AML-193 (cell line): ENCODE data around the gene RFX2.
"Not testable (repeated sequence)": the region's sequence is repeated elsewhere in the genome, so short reads cannot be mapped to it uniquely, and the experiment has no call there.

Experiments used
- DNase-seq, 2 experiments: peaks; one replicate each; lab custom pipeline; 2025; lab: John Stamatoyannopoulos, UW

The RFX2 gene

GRCh38 chr19:6012426-6013170 is 97.7 kb downstream of the RFX2 start:
- no peak for DNase-seq

GRCh38 chr19:6011794-6012193 is 98.5 kb downstream of the RFX2 start:
- no peak for DNase-seq

DNA sequence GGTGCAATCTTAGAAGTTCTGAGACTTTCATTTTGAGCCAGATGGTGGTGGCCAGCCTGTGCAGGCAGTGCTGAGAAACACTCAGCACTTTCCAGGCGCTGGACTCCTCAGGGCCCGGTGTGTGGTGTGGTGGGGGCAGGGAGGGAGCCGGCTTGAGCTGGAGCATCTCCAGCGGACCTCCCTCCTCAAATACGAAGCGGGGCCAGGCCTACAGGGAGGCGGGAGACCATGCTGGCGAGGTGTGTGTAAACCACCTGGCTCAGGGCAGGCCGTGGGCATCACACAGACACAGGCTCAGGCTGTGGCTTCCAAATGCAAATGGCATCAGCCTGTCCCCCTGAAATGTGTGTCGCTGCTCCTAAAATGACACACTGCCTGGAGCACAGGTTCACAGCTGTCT is 99.1 kb downstream of the RFX2 start:
- no peak for DNase-seq

DNA sequence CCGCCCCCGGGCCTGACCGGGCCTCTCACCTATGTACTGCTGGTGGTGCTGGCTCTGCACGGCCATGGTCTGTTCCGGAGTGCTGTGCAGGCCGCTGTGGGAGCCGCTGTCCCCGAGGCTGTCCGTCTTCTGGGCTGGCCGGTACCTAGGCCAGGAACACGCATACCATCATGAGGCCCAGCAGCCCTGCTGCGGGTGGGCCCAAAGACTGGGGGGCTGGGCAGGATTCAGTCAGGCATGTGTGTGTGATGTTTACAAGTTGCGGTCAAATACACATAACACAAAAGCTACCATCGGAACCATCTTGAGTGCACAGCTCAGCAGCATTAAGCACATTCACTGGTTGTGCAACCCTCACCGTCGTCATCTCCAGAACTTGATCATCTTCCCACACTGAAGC is 100.2 kb downstream of the RFX2 start:
- no peak for DNase-seq

GRCh38 chr19:6007866-6008265 is 102.4 kb downstream of the RFX2 start:
- DNase-seq, result no peak

- no peak for DNase-seq
Observed at GRCh38 chr19:6006896-6007295, 103.4 kb downstream of the RFX2 start.

- not testable (repeated sequence) for DNase-seq
Observed at GRCh38 chr19:6006070-6006446, 104.2 kb downstream of the RFX2 start.

DNA sequence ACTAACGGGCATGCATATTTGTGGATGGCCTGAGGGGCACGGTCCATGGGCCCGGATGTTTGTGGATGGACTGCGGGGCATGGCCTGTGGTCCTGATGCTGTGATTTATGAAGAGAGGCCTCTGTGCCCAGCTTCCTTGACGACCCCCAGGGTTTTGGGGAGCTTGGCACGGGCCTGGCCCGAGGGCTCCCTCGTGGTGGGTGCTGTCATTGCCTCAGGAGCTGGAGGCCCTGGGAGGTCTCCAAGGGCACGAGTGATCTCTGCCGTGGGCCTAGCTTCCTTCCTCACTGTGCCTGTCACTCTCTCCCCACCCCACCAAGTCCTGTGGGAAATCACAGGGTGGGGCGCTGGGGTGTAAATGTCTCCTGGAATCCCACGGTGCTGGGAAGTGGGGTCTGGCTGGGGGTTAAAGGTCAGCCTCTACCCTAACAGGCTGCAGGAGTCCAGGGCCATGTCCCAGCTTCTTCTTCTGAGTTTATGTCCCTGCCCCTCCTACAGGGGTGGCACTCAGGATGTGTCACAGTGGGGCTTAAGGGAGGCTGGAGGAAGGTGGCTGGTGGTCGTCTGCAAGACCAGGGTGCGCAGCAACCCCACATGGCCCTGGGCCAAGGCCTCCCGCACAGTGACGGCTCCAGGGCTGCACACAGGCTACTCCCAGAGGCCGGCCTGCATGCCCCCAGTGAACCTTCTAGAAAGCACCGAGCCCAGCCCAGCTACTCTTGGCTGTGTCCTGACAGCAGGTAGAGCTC is 104.8 kb downstream of the RFX2 start:
- DNase-seq, result no peak

DNA sequence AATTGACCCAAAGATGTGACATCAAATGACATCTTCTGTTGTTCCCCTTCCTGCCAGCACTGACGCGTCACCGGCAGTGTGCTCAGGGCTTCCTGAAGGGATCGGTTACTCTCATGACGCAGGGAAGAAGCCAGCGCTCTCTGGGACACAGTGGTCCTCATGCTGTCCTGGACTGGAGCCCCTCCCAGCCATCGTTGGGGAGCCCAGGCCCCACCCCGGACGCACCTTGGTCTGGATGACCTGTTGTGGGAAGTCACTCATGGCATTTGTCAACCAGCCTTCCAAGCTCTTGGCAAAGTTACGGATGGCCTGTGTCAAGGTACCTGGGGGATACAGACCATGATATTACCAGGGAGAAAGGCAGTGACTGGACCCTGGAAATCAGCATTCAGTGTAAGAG is 106.3 kb downstream of the RFX2 start:
- no peak for DNase-seq

DNA sequence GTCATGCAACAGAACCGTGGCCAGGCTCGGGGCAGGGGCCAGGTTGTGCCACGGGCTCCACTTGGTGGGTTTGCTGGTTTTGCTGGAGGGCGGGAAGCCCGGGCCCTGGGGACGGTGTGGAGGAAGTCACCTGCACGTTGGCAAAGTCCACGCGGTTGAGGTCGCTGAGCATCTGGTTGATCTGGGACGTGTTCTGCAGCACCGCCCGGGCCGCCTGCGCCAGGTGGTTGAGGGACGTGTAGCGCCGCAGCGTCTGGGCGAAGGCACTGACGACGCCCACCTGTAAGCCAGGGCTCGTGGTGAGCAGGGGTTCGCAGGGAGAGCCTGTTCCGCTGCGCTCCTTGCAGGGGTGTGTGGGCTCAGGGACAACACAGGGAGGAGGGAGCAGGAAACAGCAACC is 107.7 kb downstream of the RFX2 start:
- DNase-seq, result no peak

DNA sequence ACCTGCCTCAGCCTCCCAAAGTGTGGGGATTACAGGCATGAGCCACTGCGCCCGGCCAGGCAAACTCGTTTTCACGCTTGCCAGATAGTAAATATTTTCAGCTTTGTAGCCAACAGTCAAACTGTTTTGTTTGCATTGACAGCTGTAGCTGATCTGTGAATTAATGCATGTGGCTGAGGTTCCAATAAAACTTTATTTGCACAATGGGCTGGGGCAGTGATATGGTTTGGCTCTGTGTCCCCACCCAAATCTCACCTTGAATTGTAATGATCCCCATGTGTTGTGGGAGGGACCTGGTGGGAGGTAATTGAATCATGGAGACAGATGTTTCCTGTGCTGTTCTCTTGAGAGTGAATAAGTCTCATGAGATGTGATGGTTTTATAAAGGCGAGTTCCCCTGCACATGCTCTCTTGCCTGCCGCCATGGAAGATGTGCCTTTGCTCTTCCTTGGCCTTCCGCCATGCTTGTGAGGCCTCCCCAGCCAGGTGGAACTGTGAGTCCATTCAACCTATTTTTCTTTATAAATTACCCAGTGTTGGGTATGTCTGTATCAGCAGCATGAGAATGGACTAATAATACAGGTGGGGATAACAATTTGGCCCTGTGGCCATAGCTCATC is 110.0 kb downstream of the RFX2 start:
- DNase-seq, result no peak

DNA sequence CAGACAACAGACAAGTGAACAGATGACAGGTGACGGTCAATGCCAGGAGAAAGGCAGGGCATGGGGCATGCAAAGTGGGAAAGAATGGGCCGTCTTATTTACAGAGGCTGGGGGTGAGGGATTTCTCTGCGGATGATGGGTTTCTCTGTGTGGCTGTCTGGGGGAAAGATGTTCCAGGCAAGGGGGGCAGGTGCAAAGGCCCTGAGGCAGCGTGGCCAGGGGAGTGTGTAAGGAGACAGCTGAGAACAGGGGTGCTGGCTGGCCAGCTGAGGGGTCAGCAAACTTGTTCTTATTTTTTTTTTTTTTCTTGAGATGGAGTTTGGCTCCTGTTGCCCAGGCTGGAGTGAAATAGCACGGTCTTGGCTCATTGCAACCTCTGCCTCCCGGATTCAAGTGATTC is 110.6 kb downstream of the RFX2 start:
- no peak for DNase-seq

DNA sequence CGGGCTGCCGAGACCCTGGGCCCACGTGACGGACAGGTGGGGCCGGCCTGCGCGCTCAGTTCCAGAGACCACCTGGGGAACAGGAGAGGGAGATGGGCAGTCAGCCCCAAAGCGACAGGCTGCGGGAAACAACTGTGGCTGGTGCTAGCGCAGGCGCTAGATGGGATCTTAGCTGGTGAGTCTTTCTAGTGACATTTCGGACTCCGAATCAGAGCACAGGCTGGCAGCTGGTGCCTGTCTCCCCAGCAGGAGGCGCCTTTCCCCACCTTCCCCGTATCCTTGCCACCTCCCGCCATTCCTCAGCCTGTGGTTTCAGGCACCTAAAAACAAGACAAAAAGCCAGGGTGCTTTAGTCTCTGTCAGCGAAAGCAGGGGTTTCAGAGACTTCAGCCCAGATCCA is 112.9 kb downstream of the RFX2 start:
- DNase-seq, result no peak

- DNase-seq, result no peak
Observed at GRCh38 chr19:5996623-5997320, 113.5 kb downstream of the RFX2 start.

DNA sequence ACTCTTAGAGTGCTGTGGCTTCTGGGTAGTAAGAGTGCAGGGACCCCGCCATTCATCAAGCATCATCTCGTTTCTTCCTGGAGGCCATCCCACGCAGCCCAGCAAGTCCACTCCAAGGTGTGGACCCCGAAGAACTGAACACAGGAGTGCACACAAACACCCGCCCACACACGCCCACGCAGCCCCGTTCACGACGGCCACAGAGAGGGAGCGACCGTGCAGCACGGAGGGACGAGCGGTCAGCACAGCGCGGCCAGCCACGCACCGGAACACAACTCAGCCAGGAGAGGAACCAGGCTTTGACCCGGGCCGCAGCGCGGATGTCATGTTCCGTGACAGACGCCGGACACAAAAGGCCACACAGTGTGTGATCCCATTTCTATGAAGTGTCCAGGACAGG is 114.2 kb downstream of the RFX2 start:
- DNase-seq, result no peak

DNA sequence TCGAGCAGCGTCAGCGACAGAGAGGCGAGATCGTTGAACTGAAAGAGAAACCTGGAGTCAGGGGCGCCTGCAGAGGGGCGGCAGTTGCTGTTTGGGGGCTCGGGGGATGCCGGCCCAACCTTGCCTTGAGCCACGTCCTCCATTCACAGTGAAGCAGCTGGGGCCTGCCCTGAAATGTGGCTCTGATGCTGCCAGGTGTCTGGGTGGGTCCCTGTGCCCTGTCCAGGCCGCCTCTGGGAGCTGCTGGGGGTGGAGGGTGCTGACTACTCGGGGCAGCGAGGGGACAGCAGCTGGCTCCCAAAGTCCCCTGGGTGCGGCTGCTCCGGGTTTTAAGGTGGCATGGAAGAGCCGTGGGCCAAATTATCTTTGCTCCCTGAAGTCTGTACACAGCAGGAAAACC is 114.7 kb downstream of the RFX2 start:
- no peak for DNase-seq

- DNase-seq, result no peak
Observed at GRCh38 chr19:5994405-5995165, 115.7 kb downstream of the RFX2 start.

GRCh38 chr19:5993648-5994358 is 116.5 kb downstream of the RFX2 start:
- no peak for DNase-seq

DNA sequence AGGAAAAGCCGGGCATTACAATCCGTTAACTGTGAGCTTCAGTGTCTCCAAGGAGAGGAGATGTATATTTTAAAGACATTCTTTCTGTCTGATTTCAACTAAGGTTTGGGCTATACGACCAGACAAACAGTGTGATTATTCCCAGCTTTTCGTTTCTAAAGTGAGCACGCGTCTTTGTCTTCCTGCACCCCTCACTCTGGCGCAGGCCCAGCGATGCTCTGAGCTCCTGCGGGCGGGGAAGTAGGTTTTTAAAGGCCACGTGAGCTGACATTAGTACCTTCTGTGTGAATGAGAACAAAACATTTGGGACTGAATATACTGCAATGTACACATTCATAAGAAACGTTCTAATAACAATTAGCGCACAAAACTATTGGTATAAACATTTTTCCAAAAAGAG is 117.1 kb downstream of the RFX2 start:
- no peak for DNase-seq

DNA sequence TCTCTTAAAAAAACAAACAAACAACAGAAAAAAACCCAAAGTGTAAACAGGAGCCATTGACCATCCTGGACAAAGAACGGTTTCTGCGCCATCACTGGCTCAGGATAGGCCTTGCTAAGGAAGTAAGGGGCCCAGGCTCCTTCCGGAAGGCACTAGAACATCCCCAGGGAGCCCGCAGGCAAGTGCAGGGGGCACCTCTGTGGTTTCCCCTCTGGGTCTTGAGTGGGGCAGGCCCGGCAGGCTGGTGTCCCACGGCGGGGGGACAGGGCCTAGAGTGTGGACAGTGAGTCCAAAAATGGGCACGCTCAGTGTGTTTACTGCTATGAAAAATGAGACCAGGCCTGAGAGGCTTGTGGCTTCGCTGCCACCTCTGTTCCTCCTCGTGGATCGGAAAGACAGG is 117.5 kb downstream of the RFX2 start:
- DNase-seq, result no peak

GRCh38 chr19:5991244-5991838 is 119.0 kb downstream of the RFX2 start:
- DNase-seq, result no peak
